Epithelial cell of esophagus (primary cell): ENCODE measurements around the gene MTHFD1.

Experiments
- DNase-seq: peaks from one replicate; pipeline ENCODE4 v3.0.0; 2010; ENCODE audit warnings: low read depth
- H3K4me3 ChIP-seq: 2 replicates; pipeline ENCODE4 v1.5.1; 2011; ENCODE audit warnings: mild to moderate bottlenecking, low read length, control low read depth
- CTCF ChIP-seq: IDR thresholded peaks from 2 replicates; pipeline ENCODE4 v1.5.1; 2011; ENCODE audit warnings: low read depth, mild to moderate bottlenecking, low read length, control low read depth, inconsistent platforms; ENCODE audit not compliant: insufficient read depth; ENCODE audit errors: missing control alignments

MTHFD1 gene

DNA sequence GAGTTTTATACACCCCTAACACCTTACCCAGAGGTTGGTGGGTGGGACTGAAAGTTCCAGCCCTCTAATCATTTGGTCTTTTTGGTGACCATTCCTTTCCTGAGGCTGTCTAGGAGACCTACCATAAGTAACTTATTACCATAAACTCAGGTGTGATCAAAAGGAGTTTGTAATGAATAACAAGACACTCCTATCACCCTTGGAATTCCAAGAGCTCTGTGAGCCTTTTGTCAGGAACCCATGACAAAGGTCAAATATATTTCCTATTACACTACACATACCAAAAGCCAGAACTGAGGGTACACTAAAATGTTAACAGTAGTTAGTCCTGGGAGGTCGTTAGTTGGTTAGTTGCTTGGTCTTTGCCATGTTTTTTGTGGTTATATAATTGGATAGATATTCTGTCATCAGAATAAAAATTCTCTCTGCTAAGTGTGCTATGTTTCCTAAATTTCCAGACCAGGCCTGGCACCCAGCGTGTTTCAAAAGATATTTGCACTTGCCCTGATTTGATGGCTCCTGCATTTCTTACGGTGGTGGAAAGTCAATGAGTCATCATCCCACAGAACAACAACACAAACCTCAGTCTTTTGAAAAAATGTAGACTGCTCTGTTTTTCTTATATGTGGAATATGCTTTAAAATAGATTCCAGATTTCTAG is 50.2 kb downstream of the MTHFD1 start:
- no peak for TF ChIP-seq CTCF
- no peak overlapping the region for H3K4me3 ChIP-seq
- peak; percentile 72 for DNase-seq

DNA sequence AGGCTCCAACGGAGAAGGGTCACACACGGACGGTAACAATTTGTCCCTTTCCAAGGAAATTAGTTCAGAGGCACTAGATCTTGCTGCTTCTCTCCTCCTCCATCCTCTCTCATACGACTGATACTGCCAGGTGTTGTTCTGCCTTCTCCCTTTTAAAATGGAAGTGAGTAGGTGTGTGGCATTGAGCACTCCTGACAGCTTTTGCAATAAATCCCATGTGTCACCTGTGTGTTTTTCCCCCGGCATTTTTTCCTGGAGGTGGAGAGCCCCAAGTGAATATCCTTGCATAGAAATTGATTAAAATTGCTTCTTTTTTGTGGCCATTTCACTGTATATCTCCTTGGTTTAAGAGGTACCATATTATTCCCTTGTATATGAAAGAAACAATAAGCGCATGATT is 51.0 kb downstream of the MTHFD1 start:
- no peak overlapping the region for H3K4me3 ChIP-seq
- no peak for DNase-seq
- no peak for TF ChIP-seq CTCF

GRCh38 chr14:64440494-64440893 is 52.3 kb downstream of the MTHFD1 start:
- H3K4me3 ChIP-seq, result no peak overlapping the region
- TF ChIP-seq CTCF, result no peak
- no peak for DNase-seq

DNA sequence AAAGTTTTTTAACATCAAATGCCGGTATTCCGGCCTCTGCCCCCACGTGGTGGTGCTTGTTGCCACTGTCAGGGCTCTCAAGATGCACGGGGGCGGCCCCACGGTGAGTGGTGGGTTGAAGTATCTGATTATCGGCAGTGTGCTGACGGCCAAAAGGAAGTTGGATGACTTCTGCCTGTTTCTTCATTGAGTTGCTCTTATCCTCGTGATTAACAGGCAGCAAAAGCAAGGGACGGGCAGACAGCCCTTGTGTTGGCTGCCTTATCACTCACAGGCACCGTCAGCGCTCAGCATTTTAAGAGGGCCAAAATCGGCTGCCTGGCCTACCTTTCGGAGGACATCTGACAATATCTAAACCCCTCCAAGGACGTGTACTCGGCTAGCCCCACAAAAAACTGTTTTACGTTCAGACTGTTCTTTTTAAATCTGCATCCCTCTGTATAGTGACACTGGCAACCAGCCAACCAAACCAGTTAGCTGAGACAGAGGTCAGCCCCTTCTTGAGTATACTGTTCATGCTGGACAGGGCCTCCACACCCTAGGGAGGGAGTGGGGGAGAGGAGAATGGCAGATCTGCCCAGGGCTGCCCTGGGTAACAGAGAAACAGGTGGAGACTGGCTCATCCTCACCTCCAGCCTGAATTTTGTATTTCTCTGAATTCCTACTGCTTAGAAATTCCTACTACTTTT is 54.3 kb downstream of the MTHFD1 start:
- DNase-seq, result no peak
- no peak overlapping the region for H3K4me3 ChIP-seq
- TF ChIP-seq CTCF, result no peak

GRCh38 chr14:64444140-64444539 is 56.0 kb downstream of the MTHFD1 start:
- DNase-seq, result no peak
- TF ChIP-seq CTCF, result no peak
- no peak overlapping the region for H3K4me3 ChIP-seq

- peak; percentile 68 for DNase-seq
- no peak for TF ChIP-seq CTCF
- no peak overlapping the region for H3K4me3 ChIP-seq
Measured at GRCh38 chr14:64444984-64445845, 57.1 kb downstream of the MTHFD1 start.
